GM12801 (cell line): Measurements from ENCODE around the gene TBC1D9B.

Experiments
- CTCF ChIP-seq: IDR thresholded peaks from one replicate; pipeline ENCODE4 v1.5.1; 2011; ENCODE audit warnings: control low read depth; ENCODE audit not compliant: insufficient read length; ENCODE audit errors: extremely low read depth

TBC1D9B gene

GRCh38 chr5:179906795-179907555 lies 722 bp downstream of the TBC1D9B start:
- no peak for TF ChIP-seq CTCF

- TF ChIP-seq CTCF, result no peak
Measured at GRCh38 chr5:179906294-179906794, 1.4 kb downstream of the TBC1D9B start.

GRCh38 chr5:179905161-179905560 lies 2.5 kb downstream of the TBC1D9B start:
- no peak for TF ChIP-seq CTCF

- no peak for TF ChIP-seq CTCF
Measured at GRCh38 chr5:179904463-179905160, 3.1 kb downstream of the TBC1D9B start.

- no peak for TF ChIP-seq CTCF
Measured at GRCh38 chr5:179902763-179903158, 4.9 kb downstream of the TBC1D9B start.

- no peak for TF ChIP-seq CTCF
Measured at GRCh38 chr5:179901915-179902762, 5.6 kb downstream of the TBC1D9B start.

- no peak for TF ChIP-seq CTCF
Measured at GRCh38 chr5:179901462-179901861, 6.2 kb downstream of the TBC1D9B start.
